HepG2 (cell line): ENCODE data around the gene MYH9. TPM values are rescaled to one million over a fixed set of nuclear protein-coding genes. Genes with fewer than 3 reads are reported as not detected.

Experiments used
- FLYWCH1 ChIP-seq: sonication (generic); formaldehyde crosslinking; IDR thresholded peaks from 2 replicates; pipeline ENCODE4 v1.8.1; 2023; ENCODE audit warnings: mild to moderate bottlenecking, missing genetic modification reagents
- GATAD1 ChIP-seq: IDR thresholded peaks from 2 replicates; pipeline ENCODE4 v1.6.1; 2016; ENCODE audit warnings: missing genetic modification reagents, missing compliant biosample characterization
- TBX2 ChIP-seq: sonication (generic); formaldehyde crosslinking; IDR thresholded peaks from 2 replicates; pipeline ENCODE4 v1.5.0; 2020; ENCODE audit warnings: missing genetic modification reagents, mild to moderate bottlenecking, borderline replicate concordance
- ZBTB38 ChIP-seq: sonication (generic); formaldehyde crosslinking; IDR thresholded peaks from 2 replicates; pipeline ENCODE4 v1.5.1; 2020; ENCODE audit warnings: mild to moderate bottlenecking, missing genetic modification reagents
- ZIK1 ChIP-seq: sonication (generic); formaldehyde crosslinking; IDR thresholded peaks from 2 replicates; pipeline ENCODE4 v1.5.0; 2020; ENCODE audit warnings: mild to moderate bottlenecking, low read depth, missing genetic modification reagents, borderline replicate concordance
- ZNF20 ChIP-seq: sonication (generic); formaldehyde crosslinking; IDR thresholded peaks from 2 replicates; pipeline ENCODE4 v1.4.0; 2020; ENCODE audit warnings: mild to moderate bottlenecking, moderate library complexity, missing genetic modification reagents
- ZNF792 ChIP-seq: IDR thresholded peaks from 2 replicates; pipeline ENCODE4 v1.6.1; 2016
- ZSCAN20 ChIP-seq: sonication (generic); formaldehyde crosslinking; IDR thresholded peaks from 2 replicates; pipeline ENCODE4 v1.4.0; 2020; ENCODE audit warnings: missing genetic modification reagents, mild to moderate bottlenecking, borderline replicate concordance
- polyA plus RNA-seq, 8 experiments: library from polyadenylated mRNA; depleted of rRNA in 3 of 8; stranded (reverse) in 7 of 8; unstranded in 1 of 8; fragments of >200 nt; fragmentation: Illumina TruSeq in 4 of 8; extraction: Trizol in 4 of 8; gene quantifications; 2 replicates each; pipeline versions ENCODE4 v1.2.1 to v1.2.3, GENCODE V29; 2011 to 2016; ENCODE audit warnings: low read depth in 4 of 8, missing spikeins in 1 of 8, mixed read lengths in 1 of 8; ENCODE audit not compliant: insufficient read depth in 1 of 8
- total RNA-seq, 5 experiments: library from RNA; depleted of rRNA; stranded (reverse); fragments of >200 nt; fragmentation: Illumina TruSeq; extraction: Trizol; gene quantifications; 2 replicates each; pipeline ENCODE4 v1.2.3, GENCODE V29; 2016; ENCODE audit warnings: low read depth in 1 of 5
- TF ChIP-seq, protein P1 (sequence below): sonication (generic); formaldehyde crosslinking; IDR thresholded peaks from 2 replicates; pipeline ENCODE4 v1.5.0; 2020; ENCODE audit warnings: mild to moderate bottlenecking, missing genetic modification reagents, borderline replicate concordance
- TF ChIP-seq, protein P2 (sequence below): sonication (generic); formaldehyde crosslinking; IDR thresholded peaks from 2 replicates; pipeline ENCODE4 v1.4.0; 2020; ENCODE audit warnings: missing genetic modification reagents, borderline replicate concordance
- TF ChIP-seq, protein P3 (sequence below): sonication (generic); formaldehyde crosslinking; IDR thresholded peaks from 2 replicates; pipeline ENCODE4 v1.4.0; 2020; ENCODE audit warnings: missing genetic modification reagents
- TF ChIP-seq, protein P4 (sequence below): sonication (generic); formaldehyde crosslinking; conservative IDR thresholded peaks from 2 replicates; pipeline ENCODE4 v1.4.0; 2020; ENCODE audit warnings: mild to moderate bottlenecking, missing genetic modification reagents, moderate library complexity
- TF ChIP-seq, protein P5 (sequence below): fragments of 450-650 bp; IDR thresholded peaks from 2 replicates; pipeline ENCODE4 v1.6.1; 2017

MYH9 gene
- total and polyA plus RNA-seq, 2 of the 13 experiments (the other 11 are each of a cell fraction or from before 2014, with no cell fraction given), result 50.7 to 98.5 TPM

DNA sequence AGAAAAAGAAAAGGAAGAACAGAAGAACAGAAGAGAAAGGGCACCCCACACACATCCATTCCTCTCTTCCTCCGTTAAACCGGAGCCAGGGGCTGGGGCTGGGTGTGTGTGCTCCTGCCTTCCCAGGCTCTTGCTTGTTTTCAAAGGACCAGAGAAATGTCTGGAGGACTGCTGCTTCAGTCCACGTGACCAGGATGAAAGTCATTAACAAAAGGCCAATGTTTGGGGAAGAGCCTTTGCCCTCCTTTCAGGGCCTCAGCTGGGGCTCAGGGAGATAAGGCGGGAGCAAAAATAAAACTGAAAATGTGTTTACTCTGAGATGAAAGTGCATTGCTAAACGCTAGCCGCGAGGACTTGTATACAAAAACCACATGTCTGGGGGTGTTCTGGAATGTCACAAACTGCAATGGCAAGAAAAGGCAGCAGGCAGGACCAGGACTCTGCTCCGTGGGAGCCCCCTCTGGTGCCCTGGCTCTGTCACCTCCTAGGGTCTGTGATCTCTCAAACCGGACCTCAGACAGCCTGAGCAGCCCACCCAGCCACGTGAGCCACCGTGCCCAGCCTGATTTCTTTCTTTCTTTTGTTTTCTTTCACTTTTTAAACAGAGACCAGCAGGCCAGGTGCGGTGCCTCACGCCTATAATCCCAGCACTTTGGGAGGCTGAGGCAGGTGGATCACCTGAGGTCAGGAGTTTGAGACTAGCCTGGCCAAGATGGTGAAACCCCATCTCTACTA is 31.6 kb upstream of the MYH9 start (continued):
- TF ChIP-seq, protein P1, sequence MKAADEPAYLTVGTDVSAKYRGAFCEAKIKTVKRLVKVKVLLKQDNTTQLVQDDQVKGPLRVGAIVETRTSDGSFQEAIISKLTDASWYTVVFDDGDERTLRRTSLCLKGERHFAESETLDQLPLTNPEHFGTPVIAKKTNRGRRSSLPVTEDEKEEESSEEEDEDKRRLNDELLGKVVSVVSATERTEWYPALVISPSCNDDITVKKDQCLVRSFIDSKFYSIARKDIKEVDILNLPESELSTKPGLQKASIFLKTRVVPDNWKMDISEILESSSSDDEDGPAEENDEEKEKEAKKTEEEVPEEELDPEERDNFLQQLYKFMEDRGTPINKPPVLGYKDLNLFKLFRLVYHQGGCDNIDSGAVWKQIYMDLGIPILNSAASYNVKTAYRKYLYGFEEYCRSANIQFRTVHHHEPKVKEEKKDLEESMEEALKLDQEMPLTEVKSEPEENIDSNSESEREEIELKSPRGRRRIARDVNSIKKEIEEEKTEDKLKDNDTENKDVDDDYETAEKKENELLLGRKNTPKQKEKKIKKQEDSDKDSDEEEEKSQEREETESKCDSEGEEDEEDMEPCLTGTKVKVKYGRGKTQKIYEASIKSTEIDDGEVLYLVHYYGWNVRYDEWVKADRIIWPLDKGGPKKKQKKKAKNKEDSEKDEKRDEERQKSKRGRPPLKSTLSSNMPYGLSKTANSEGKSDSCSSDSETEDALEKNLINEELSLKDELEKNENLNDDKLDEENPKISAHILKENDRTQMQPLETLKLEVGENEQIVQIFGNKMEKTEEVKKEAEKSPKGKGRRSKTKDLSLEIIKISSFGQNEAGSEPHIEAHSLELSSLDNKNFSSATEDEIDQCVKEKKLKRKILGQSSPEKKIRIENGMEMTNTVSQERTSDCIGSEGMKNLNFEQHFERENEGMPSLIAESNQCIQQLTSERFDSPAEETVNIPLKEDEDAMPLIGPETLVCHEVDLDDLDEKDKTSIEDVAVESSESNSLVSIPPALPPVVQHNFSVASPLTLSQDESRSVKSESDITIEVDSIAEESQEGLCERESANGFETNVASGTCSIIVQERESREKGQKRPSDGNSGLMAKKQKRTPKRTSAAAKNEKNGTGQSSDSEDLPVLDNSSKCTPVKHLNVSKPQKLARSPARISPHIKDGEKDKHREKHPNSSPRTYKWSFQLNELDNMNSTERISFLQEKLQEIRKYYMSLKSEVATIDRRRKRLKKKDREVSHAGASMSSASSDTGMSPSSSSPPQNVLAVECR, result peak; percentile 87; the same call in 1 of the 2 replicates
- TF ChIP-seq, protein P2, sequence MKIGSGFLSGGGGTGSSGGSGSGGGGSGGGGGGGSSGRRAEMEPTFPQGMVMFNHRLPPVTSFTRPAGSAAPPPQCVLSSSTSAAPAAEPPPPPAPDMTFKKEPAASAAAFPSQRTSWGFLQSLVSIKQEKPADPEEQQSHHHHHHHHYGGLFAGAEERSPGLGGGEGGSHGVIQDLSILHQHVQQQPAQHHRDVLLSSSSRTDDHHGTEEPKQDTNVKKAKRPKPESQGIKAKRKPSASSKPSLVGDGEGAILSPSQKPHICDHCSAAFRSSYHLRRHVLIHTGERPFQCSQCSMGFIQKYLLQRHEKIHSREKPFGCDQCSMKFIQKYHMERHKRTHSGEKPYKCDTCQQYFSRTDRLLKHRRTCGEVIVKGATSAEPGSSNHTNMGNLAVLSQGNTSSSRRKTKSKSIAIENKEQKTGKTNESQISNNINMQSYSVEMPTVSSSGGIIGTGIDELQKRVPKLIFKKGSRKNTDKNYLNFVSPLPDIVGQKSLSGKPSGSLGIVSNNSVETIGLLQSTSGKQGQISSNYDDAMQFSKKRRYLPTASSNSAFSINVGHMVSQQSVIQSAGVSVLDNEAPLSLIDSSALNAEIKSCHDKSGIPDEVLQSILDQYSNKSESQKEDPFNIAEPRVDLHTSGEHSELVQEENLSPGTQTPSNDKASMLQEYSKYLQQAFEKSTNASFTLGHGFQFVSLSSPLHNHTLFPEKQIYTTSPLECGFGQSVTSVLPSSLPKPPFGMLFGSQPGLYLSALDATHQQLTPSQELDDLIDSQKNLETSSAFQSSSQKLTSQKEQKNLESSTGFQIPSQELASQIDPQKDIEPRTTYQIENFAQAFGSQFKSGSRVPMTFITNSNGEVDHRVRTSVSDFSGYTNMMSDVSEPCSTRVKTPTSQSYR, result peak; percentile 81; the same call in 1 of the 2 replicates
- TF ChIP-seq, protein P3, sequence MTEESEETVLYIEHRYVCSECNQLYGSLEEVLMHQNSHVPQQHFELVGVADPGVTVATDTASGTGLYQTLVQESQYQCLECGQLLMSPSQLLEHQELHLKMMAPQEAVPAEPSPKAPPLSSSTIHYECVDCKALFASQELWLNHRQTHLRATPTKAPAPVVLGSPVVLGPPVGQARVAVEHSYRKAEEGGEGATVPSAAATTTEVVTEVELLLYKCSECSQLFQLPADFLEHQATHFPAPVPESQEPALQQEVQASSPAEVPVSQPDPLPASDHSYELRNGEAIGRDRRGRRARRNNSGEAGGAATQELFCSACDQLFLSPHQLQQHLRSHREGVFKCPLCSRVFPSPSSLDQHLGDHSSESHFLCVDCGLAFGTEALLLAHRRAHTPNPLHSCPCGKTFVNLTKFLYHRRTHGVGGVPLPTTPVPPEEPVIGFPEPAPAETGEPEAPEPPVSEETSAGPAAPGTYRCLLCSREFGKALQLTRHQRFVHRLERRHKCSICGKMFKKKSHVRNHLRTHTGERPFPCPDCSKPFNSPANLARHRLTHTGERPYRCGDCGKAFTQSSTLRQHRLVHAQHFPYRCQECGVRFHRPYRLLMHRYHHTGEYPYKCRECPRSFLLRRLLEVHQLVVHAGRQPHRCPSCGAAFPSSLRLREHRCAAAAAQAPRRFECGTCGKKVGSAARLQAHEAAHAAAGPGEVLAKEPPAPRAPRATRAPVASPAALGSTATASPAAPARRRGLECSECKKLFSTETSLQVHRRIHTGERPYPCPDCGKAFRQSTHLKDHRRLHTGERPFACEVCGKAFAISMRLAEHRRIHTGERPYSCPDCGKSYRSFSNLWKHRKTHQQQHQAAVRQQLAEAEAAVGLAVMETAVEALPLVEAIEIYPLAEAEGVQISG (CRISPR knock-in tag), result peak; percentile 76
- TF ChIP-seq ZBTB38 (peak; percentile 87; the same call in 1 of the 2 replicates), FLYWCH1 (CRISPR knock-in tag) (0 out of 2 replicates have a peak, but pooled peaks have one; percentile 56), ZSCAN20 (CRISPR knock-in tag) (no peak), TBX2 (CRISPR knock-in tag) (peak; percentile 96), ZIK1 (CRISPR knock-in tag) (no peak), GATAD1 (peak; percentile 61; the same call in 1 of the 2 replicates), ZNF20 (CRISPR knock-in tag) (no peak), ZNF792 (CRISPR knock-in tag) (peak; percentile 74)
- TF ChIP-seq, protein P4, sequence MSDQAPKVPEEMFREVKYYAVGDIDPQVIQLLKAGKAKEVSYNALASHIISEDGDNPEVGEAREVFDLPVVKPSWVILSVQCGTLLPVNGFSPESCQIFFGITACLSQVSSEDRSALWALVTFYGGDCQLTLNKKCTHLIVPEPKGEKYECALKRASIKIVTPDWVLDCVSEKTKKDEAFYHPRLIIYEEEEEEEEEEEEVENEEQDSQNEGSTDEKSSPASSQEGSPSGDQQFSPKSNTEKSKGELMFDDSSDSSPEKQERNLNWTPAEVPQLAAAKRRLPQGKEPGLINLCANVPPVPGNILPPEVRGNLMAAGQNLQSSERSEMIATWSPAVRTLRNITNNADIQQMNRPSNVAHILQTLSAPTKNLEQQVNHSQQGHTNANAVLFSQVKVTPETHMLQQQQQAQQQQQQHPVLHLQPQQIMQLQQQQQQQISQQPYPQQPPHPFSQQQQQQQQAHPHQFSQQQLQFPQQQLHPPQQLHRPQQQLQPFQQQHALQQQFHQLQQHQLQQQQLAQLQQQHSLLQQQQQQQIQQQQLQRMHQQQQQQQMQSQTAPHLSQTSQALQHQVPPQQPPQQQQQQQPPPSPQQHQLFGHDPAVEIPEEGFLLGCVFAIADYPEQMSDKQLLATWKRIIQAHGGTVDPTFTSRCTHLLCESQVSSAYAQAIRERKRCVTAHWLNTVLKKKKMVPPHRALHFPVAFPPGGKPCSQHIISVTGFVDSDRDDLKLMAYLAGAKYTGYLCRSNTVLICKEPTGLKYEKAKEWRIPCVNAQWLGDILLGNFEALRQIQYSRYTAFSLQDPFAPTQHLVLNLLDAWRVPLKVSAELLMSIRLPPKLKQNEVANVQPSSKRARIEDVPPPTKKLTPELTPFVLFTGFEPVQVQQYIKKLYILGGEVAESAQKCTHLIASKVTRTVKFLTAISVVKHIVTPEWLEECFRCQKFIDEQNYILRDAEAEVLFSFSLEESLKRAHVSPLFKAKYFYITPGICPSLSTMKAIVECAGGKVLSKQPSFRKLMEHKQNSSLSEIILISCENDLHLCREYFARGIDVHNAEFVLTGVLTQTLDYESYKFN (CRISPR knock-in tag), result peak; percentile 99
- TF ChIP-seq, protein P5, sequence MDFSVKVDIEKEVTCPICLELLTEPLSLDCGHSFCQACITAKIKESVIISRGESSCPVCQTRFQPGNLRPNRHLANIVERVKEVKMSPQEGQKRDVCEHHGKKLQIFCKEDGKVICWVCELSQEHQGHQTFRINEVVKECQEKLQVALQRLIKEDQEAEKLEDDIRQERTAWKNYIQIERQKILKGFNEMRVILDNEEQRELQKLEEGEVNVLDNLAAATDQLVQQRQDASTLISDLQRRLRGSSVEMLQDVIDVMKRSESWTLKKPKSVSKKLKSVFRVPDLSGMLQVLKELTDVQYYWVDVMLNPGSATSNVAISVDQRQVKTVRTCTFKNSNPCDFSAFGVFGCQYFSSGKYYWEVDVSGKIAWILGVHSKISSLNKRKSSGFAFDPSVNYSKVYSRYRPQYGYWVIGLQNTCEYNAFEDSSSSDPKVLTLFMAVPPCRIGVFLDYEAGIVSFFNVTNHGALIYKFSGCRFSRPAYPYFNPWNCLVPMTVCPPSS, result no peak
